ENCODE data around the gene MTMR3.
"Not testable (repeated sequence)": the region's sequence is repeated elsewhere in the genome, so short reads cannot be mapped to it uniquely, and the experiment has no call there.

Gene MTMR3

GRCh38 chr22:29946220-29946619 lies 63.2 kb downstream of the MTMR3 start:
- FAIRE-seq: no peak
- TF ChIP-seq POLR2A (IDR thresholded peaks at IDR 0.05; ENCODE audit: low read depth, low read length): no peak
- no peak for DNase-seq (ENCODE audit: insufficient read length, low spot score)

GRCh38 chr22:29947410-29948384 lies 64.7 kb downstream of the MTMR3 start:
- FAIRE-seq (peak; percentile 23), DNase-seq (ENCODE audit: insufficient read length, low spot score) (no peak)
- TF ChIP-seq POLR2A (IDR thresholded peaks at IDR 0.05; ENCODE audit: low read depth, low read length): no peak

GRCh38 chr22:29948385-29948769 lies 65.4 kb downstream of the MTMR3 start:
- no peak for FAIRE-seq
- no peak for DNase-seq (ENCODE audit: insufficient read length, low spot score)
- no peak for TF ChIP-seq POLR2A (IDR thresholded peaks at IDR 0.05; ENCODE audit: low read depth, low read length)

GRCh38 chr22:29949872-29950271 lies 66.9 kb downstream of the MTMR3 start:
- no peak for TF ChIP-seq POLR2A (IDR thresholded peaks at IDR 0.05; ENCODE audit: low read depth, low read length)
- FAIRE-seq: no peak
- no peak for DNase-seq (ENCODE audit: insufficient read length, low spot score)

- FAIRE-seq (no peak), DNase-seq (ENCODE audit: insufficient read length, low spot score) (no peak)
- TF ChIP-seq POLR2A (IDR thresholded peaks at IDR 0.05; ENCODE audit: low read depth, low read length): no peak
These were observed 68.9 kb downstream of the MTMR3 start for GRCh38 chr22:29951791-29952413.

- no peak for TF ChIP-seq POLR2A (IDR thresholded peaks at IDR 0.05; ENCODE audit: low read depth, low read length)
- FAIRE-seq: no peak
These were observed 71.4 kb downstream of the MTMR3 start for GRCh38 chr22:29954203-29954855.

GRCh38 chr22:29956680-29957079 lies 73.7 kb downstream of the MTMR3 start:
- FAIRE-seq (no peak), DNase-seq (ENCODE audit: insufficient read length, low spot score) (no peak)
- no peak for TF ChIP-seq POLR2A (IDR thresholded peaks at IDR 0.05; ENCODE audit: low read depth, low read length)

More at GRCh38 chr22:29954203-29954855, 71.4 kb downstream of the MTMR3 start:
- DNase-seq (ENCODE audit: insufficient read length, low spot score): no peak

- DNase-seq (ENCODE audit: insufficient read length, low spot score) (no peak), FAIRE-seq (no peak)
- TF ChIP-seq POLR2A (IDR thresholded peaks at IDR 0.05; ENCODE audit: low read depth, low read length): no peak
These were observed 75.2 kb downstream of the MTMR3 start for GRCh38 chr22:29958170-29958569.

GRCh38 chr22:29964776-29965175 lies 81.8 kb downstream of the MTMR3 start:
- TF ChIP-seq POLR2A (IDR thresholded peaks at IDR 0.05; ENCODE audit: low read depth, low read length): no peak
- FAIRE-seq: no peak
- DNase-seq (ENCODE audit: insufficient read length, low spot score): no peak

- TF ChIP-seq POLR2A (IDR thresholded peaks at IDR 0.05; ENCODE audit: low read depth, low read length): no peak
- FAIRE-seq (no peak), DNase-seq (ENCODE audit: insufficient read length, low spot score) (no peak)
These were observed 84.5 kb downstream of the MTMR3 start for GRCh38 chr22:29967461-29967860.

- TF ChIP-seq POLR2A (IDR thresholded peaks at IDR 0.05; ENCODE audit: low read depth, low read length): no peak
- FAIRE-seq (no peak), DNase-seq (ENCODE audit: insufficient read length, low spot score) (no peak)
These were observed 88.6 kb downstream of the MTMR3 start for GRCh38 chr22:29971607-29972006.

- FAIRE-seq (no peak), DNase-seq (ENCODE audit: insufficient read length, low spot score) (no peak)
- no peak for TF ChIP-seq POLR2A (IDR thresholded peaks at IDR 0.05; ENCODE audit: low read depth, low read length)
These were observed 89.1 kb downstream of the MTMR3 start for GRCh38 chr22:29972121-29972520.

GRCh38 chr22:29973269-29973668 lies 90.3 kb downstream of the MTMR3 start:
- FAIRE-seq (no peak), DNase-seq (ENCODE audit: insufficient read length, low spot score) (no peak)
- TF ChIP-seq POLR2A (IDR thresholded peaks at IDR 0.05; ENCODE audit: low read depth, low read length): no peak

GRCh38 chr22:29973680-29974079 lies 90.7 kb downstream of the MTMR3 start:
- DNase-seq (ENCODE audit: insufficient read length, low spot score); FAIRE-seq: not testable (repeated sequence)
